ENCODE data around the gene GRWD1. TPM values are rescaled to one million over a fixed set of nuclear protein-coding genes. Genes with fewer than 3 reads are reported as not detected.

GRWD1 gene
- total and polyA plus RNA-seq, 2 of the 4 experiments (the other 2 are of a cell fraction) = 22.0 to 22.5 TPM

- no peak overlapping the region for H3K4me2 ChIP-seq (ENCODE audit: low read depth, low read length)
- peaks cover 12 to 45% of the 10 kb centered on the region in 2 experiments; a peak in 2 of 4 replicates for H3K79me1 ChIP-seq (ENCODE audit: low read depth in 1 of 2, low read length in 2 of 2)
- H3K56ac ChIP-seq (ENCODE audit: extremely low read depth, insufficient read depth, low read length) = no peak overlapping the region
- H3K9me1 ChIP-seq (ENCODE audit: insufficient read depth, low read length) = peaks cover 12% of the 10 kb centered on the region
- H3K18ac ChIP-seq (ENCODE audit: low read depth, low read length) = no peak overlapping the region
- peaks cover 66% of the 10 kb centered on the region for H3K36me3 ChIP-seq (ENCODE audit: control insufficient read depth, insufficient read depth, low read length)
- H4K91ac ChIP-seq (ENCODE audit: insufficient read depth, low read depth, low read length) = no peak overlapping the region
- POLR2A ChIA-PET (ENCODE audit: unreplicated experiment) = no interaction called here
- H2BK15ac ChIP-seq (ENCODE audit: low read depth, low read length) = no peak overlapping the region
- no peak overlapping the region for H3K23ac ChIP-seq (ENCODE audit: low read depth, low read length)
- WGBS, 2 experiments (ENCODE audit: extremely low coverage in 2 of 2, insufficient read length in 1 of 2) = no CpG with 5 or more reads among the region's 10 CpGs
- no peak overlapping the region for H3K4me3 ChIP-seq (ENCODE audit: insufficient read depth, low read depth, low read length)
- no peak overlapping the region for H2AFZ ChIP-seq (replicated peaks; ENCODE audit: low read length, poor library complexity)
- H4K8ac ChIP-seq (ENCODE audit: low read depth in 2 of 2, low read length in 2 of 2) = no peak overlapping the region
- H2AK9ac ChIP-seq (replicated peaks; ENCODE audit: low read depth, low read length, poor library complexity) = no peak overlapping the region
- no peaks in the 10 kb centered on the region for H3K27me3 ChIP-seq (ENCODE audit: control insufficient read depth, insufficient read depth, low read length)
- intact Hi-C loops (cut with micrococcal nuclease) = no loop called here
- no TSS peak for BruUV-seq (replicated peaks)
- TF ChIP-seq RAD21 (IDR thresholded peaks at IDR 0.05; ENCODE audit: low read length) (no peak), CTCF (conservative IDR thresholded peaks at IDR 0.05; ENCODE audit: low read depth, low read length) (no peak), RFX5 (IDR thresholded peaks at IDR 0.05; ENCODE audit: low read depth, low read length) (no peak), MXI1 (IDR thresholded peaks at IDR 0.05; ENCODE audit: borderline replicate concordance, low read depth, low read length) (no peak), ELK1 (IDR thresholded peaks at IDR 0.05; ENCODE audit: borderline replicate concordance, low read depth, low read length) (no peak), FOS (IDR thresholded peaks at IDR 0.05; ENCODE audit: low read depth, low read length) (no peak), CEBPB (IDR thresholded peaks at IDR 0.05; ENCODE audit: low read depth, low read length) (no peak), USF2 (IDR thresholded peaks at IDR 0.05; ENCODE audit: low read depth, low read length) (no peak)
- no peak overlapping the region for H4K5ac ChIP-seq (ENCODE audit: low read depth, low read length)
- no peak overlapping the region for H3K27ac ChIP-seq (ENCODE audit: insufficient read depth, low read length)
- no peak for DNase-seq
- H3K9ac ChIP-seq (ENCODE audit: low read depth, low read length) = no peak overlapping the region
- no peak overlapping the region for H2BK20ac ChIP-seq (ENCODE audit: low read depth, low read length)
- H3K9me3 ChIP-seq (ENCODE audit: control insufficient read depth, insufficient read depth, low read length) = no peaks in the 10 kb centered on the region
- peaks cover 10% of the 10 kb centered on the region for H3K4me1 ChIP-seq (ENCODE audit: control insufficient read depth, insufficient read depth, low read length)
- no peak for ATAC-seq (ENCODE audit: low read depth)
- peaks cover 48% of the 10 kb centered on the region for H4K20me1 ChIP-seq (ENCODE audit: insufficient read depth, low read length)
- dilution Hi-C loops (cut with HindIII; ENCODE audit: low sequenced_read_pairs, unreplicated experiment) = no loop called here
- in situ Hi-C loops (cut with MboI; ENCODE audit: low sequenced_read_pairs) = no loop called here
- H2AK5ac ChIP-seq (ENCODE audit: low read depth, low read length) = no peak overlapping the region
- H2BK5ac ChIP-seq (ENCODE audit: low read depth, low read length, poor library complexity, severe bottlenecking) = no peak overlapping the region
- CTCF ChIA-PET = no interaction called here
- H3K4ac ChIP-seq (ENCODE audit: low read depth, low read length) = no peak overlapping the region
- no peak overlapping the region for H2BK120ac ChIP-seq (ENCODE audit: low read depth, low read length)
- no peak overlapping the region for H3K14ac ChIP-seq (replicated peaks; ENCODE audit: low read depth, low read length)
These were observed 31.4 kb downstream of the GRWD1 start for GRCh38 chr19:48477067-48477685.
